Breast epithelium (tissue), 4 donors: ENCODE results near the gene RANBP17. TPM values are rescaled to one million over a fixed set of nuclear protein-coding genes. Genes with fewer than 3 reads are reported as not detected.
"Not testable (repeated sequence)": the region's sequence is repeated elsewhere in the genome, so short reads cannot be mapped to it uniquely, and the experiment has no call there.

ENCODE experiments used
- DNase-seq, 2 donors: peaks; one replicate each; pipeline ENCODE4 v3.0.0-alpha.2; 2019; ENCODE audit warnings: low spot score in 2 of 2
- H3K27ac ChIP-seq, 2 donors: fragments of 200-600 bp; sonication (generic) in 1 of 2; one replicate each; pipeline ENCODE4 v1.5.1; 2016 to 2019; ENCODE audit warnings: mild to moderate bottlenecking in 1 of 2
- H3K27me3 ChIP-seq, 2 donors: fragments of 200-600 bp; sonication (generic) in 1 of 2; one replicate each; pipeline versions ENCODE4 v1.5.1 to v1.6.0; 2017 to 2019; ENCODE audit warnings: control low read depth in 1 of 2, mild to moderate bottlenecking in 1 of 2
- H3K36me3 ChIP-seq: fragments of 200-600 bp; one replicate; pipeline ENCODE4 v1.5.1; 2019
- H3K4me1 ChIP-seq, 2 donors: fragments of 200-600 bp; sonication (generic); one replicate each; pipeline ENCODE4 v1.5.1; 2016 to 2019; ENCODE audit warnings: control low read depth in 1 of 2
- H3K4me3 ChIP-seq, 3 donors: fragments of 200-600 bp; sonication (generic); 1 replicate in 2 of 3; 2 replicates in 1 of 3; pipeline ENCODE4 v1.5.1; 2016 to 2019; ENCODE audit warnings: mild to moderate bottlenecking in 3 of 3, moderate library complexity in 2 of 3
- H3K9me3 ChIP-seq, 2 donors: fragments of 200-600 bp; sonication (generic) in 1 of 2; one replicate each; pipeline ENCODE4 v1.5.1; 2016 to 2019; ENCODE audit warnings: control low read depth in 1 of 2
- POLR2A ChIP-seq: fragments of 450-650 bp; IDR thresholded peaks from one replicate; pipeline ENCODE4 v1.6.1; 2016; ENCODE audit warnings: antibody characterized with exemption, mild to moderate bottlenecking, moderate library complexity
- POLR2AphosphoS5 ChIP-seq, 3 donors: sonication (generic); formaldehyde crosslinking; IDR thresholded peaks; one replicate each; pipeline ENCODE4 v1.6.1; 2017; ENCODE audit warnings: antibody characterized with exemption in 3 of 3
- intact Hi-C: fragments of 100-400 bp; cut with DNase I; formaldehyde crosslinking; loops from one replicate; pipeline ENCODE4 v1.15.1; 2023; ENCODE audit warnings: low total_unique reads
- total RNA-seq, 3 donors: library from RNA; depleted of rRNA; stranded (reverse); fragments of >200 nt; gene quantifications; one replicate each; pipeline ENCODE4 v1.1.0, GENCODE V29; 2016
- TF ChIP-seq, protein P1 (sequence below), 3 donors: fragments of 450-650 bp; IDR thresholded peaks; one replicate each; pipeline ENCODE4 v1.5.1; 2016 to 2017; ENCODE audit warnings: antibody characterized with exemption in 3 of 3, mild to moderate bottlenecking in 3 of 3, moderate library complexity in 3 of 3

Gene RANBP17
- total RNA-seq, 3 donors from 2014 or later: 6.9 to 28.4 (median 13.4) TPM

- intact Hi-C loops: no loop called here
- no peak overlapping the region for H3K27ac ChIP-seq
- H3K27me3 ChIP-seq: no peaks in the 10 kb centered on the region
- no peaks in the 10 kb centered on the region for H3K36me3 ChIP-seq
- no peak for DNase-seq
- H3K9me3 ChIP-seq: no peaks in the 10 kb centered on the region
- H3K4me3 ChIP-seq: no peak overlapping the region
- no peak for TF ChIP-seq POLR2A
- TF ChIP-seq, protein P1, sequence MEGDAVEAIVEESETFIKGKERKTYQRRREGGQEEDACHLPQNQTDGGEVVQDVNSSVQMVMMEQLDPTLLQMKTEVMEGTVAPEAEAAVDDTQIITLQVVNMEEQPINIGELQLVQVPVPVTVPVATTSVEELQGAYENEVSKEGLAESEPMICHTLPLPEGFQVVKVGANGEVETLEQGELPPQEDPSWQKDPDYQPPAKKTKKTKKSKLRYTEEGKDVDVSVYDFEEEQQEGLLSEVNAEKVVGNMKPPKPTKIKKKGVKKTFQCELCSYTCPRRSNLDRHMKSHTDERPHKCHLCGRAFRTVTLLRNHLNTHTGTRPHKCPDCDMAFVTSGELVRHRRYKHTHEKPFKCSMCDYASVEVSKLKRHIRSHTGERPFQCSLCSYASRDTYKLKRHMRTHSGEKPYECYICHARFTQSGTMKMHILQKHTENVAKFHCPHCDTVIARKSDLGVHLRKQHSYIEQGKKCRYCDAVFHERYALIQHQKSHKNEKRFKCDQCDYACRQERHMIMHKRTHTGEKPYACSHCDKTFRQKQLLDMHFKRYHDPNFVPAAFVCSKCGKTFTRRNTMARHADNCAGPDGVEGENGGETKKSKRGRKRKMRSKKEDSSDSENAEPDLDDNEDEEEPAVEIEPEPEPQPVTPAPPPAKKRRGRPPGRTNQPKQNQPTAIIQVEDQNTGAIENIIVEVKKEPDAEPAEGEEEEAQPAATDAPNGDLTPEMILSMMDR (IDR thresholded peaks at IDR 0.05): no peak
- no peak for TF ChIP-seq POLR2AphosphoS5 (IDR thresholded peaks at IDR 0.05)
- H3K4me1 ChIP-seq: no peaks in the 10 kb centered on the region
These were observed 423.6 kb downstream of the RANBP17 start for GRCh38 chr5:171285465-171285864.

DNA sequence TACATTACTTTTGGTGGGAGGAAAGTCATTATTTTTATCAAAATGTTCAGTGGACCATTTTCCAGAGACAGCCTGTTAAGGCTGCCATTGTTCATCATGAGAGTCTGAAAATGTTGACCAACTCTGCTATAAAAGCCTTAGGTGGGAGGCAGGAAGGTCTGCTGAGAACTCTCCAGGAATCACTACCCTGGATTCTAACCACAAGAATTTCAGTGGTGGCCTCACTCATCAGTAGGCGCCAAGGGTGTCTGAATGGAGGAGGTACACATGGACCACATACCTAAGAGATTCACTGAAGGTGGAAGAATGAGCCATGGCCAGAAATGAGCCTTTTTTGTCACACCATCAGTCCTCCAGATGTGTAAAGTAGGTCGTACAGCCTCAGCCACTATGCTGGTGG lies 426.2 kb downstream of the RANBP17 start:
- H3K36me3 ChIP-seq: no peaks in the 10 kb centered on the region
- no peak overlapping the region for H3K4me3 ChIP-seq
- no peak overlapping the region for H3K27ac ChIP-seq
- no peak for TF ChIP-seq POLR2A
- no peak for TF ChIP-seq POLR2AphosphoS5 (IDR thresholded peaks at IDR 0.05)
- TF ChIP-seq, protein P1 (IDR thresholded peaks at IDR 0.05): no peak
- no peaks in the 10 kb centered on the region for H3K4me1 ChIP-seq
- H3K9me3 ChIP-seq: no peaks in the 10 kb centered on the region
- intact Hi-C loops: no loop called here
- no peaks in the 10 kb centered on the region for H3K27me3 ChIP-seq
- DNase-seq: no peak

DNA sequence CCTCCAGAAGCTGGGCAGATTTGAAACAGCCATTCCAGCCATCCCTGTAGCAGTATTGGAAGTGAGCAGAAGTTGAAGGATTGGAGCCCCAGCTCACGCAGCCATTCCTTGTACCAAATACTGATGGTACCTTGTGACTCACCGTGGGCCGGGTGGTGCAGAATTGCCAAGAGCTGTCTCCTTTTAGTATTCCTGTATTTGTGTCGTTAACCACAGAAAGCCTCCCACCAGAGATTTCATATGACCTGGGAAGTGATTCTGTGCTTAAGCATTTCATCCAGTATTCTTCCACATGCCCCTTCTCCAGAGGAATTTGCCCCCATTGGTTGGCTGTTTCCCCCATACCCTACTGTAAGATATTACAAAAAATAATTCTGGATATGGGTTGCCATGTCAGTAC lies 429.6 kb downstream of the RANBP17 start:
- Histone ChIP-seq H3K4me1 (no peaks in the 10 kb centered on the region), H3K36me3 (no peaks in the 10 kb centered on the region), H3K4me3 (no peak overlapping the region), H3K27ac (no peak overlapping the region), H3K27me3 (no peaks in the 10 kb centered on the region), H3K9me3 (no peaks in the 10 kb centered on the region)
- intact Hi-C loops: no loop called here
- TF ChIP-seq, protein P1 (IDR thresholded peaks at IDR 0.05): no peak
- TF ChIP-seq POLR2A (no peak), POLR2AphosphoS5 (IDR thresholded peaks at IDR 0.05) (no peak)
- DNase-seq: no peak

DNA sequence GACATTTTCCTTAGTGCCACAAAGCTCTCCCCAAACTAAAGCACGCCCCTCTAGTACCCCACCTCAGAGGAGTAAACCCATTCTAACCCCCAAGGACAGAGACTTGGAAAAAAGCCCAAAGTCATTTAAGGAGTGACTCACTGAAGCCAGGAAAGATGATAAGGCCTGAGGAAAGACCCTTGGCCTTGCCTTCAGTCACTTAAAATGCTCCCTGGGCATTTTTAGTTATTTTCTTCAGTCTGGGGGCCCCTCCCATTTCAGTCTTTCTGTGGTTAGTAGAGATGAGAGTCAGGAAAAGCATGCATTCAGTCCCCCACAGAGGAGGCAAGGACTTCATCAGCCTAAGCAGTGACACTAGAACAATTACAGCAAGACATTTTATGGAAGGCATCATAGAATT lies 433.5 kb downstream of the RANBP17 start:
- intact Hi-C loops: no loop called here
- Histone ChIP-seq H3K27ac (no peak overlapping the region), H3K4me3 (no peak overlapping the region), H3K4me1 (no peaks in the 10 kb centered on the region), H3K36me3 (no peaks in the 10 kb centered on the region), H3K27me3 (no peaks in the 10 kb centered on the region), H3K9me3 (no peaks in the 10 kb centered on the region)
- DNase-seq: no peak
- TF ChIP-seq POLR2A (no peak), POLR2AphosphoS5 (IDR thresholded peaks at IDR 0.05) (no peak)
- TF ChIP-seq, protein P1 (IDR thresholded peaks at IDR 0.05): no peak

DNA sequence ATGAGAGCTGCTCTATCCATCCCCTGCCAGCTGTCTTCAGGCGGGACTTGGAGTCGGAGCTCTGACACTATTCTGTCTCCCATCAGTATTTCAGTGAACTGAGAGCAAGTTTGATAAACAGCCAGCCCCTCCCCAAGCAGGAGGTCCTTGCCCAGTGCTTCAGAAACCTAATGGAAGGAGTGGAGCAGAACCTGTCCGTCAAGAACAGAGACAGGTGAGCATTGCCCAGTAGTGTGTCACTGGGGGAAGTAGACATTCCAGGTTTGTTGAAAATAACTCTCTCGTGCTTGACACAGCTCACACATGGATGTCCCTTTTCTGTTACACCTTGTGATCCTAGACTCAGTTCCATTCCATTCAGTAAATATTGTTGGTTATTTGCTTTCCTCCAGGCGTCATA lies 434.0 kb downstream of the RANBP17 start:
- Histone ChIP-seq H3K36me3 (no peaks in the 10 kb centered on the region), H3K9me3 (no peaks in the 10 kb centered on the region), H3K27me3 (no peaks in the 10 kb centered on the region), H3K4me3 (no peak overlapping the region), H3K27ac (no peak overlapping the region), H3K4me1 (no peaks in the 10 kb centered on the region)
- no peak for DNase-seq
- no peak for TF ChIP-seq POLR2AphosphoS5 (IDR thresholded peaks at IDR 0.05)
- TF ChIP-seq POLR2A: no peak
- TF ChIP-seq, protein P1 (IDR thresholded peaks at IDR 0.05): no peak
- intact Hi-C loops: no loop called here

- DNase-seq, H3K27me3 ChIP-seq, H3K27ac ChIP-seq, H3K9me3 ChIP-seq, intact Hi-C loops, H3K36me3 ChIP-seq, H3K4me1 ChIP-seq, H3K4me3 ChIP-seq: not testable (repeated sequence)
These were observed 436.1 kb downstream of the RANBP17 start for GRCh38 chr5:171297941-171298340.
